ENCODE measurements around the gene ZNF22.

ZNF22 gene

GRCh38 chr10:44994752-44995530 is 5.8 kb upstream of the ZNF22 start:
- TF ChIP-seq CTCF (IDR thresholded peaks at IDR 0.05; ENCODE audit: insufficient read depth, low read depth, low read length, missing control alignments): no peak
- H3K4me3 ChIP-seq (ENCODE audit: low read length): no peak overlapping the region
- peak; percentile 46 for DNase-seq (ENCODE audit: low read depth)

GRCh38 chr10:44995581-44995913 is 5.2 kb upstream of the ZNF22 start:
- no peak for TF ChIP-seq CTCF (IDR thresholded peaks at IDR 0.05; ENCODE audit: insufficient read depth, low read depth, low read length, missing control alignments)
- no peak overlapping the region for H3K4me3 ChIP-seq (ENCODE audit: low read length)
- no peak for DNase-seq (ENCODE audit: low read depth)

GRCh38 chr10:44995914-44996669 is 4.6 kb upstream of the ZNF22 start:
- DNase-seq (ENCODE audit: low read depth): peak; percentile 25
- TF ChIP-seq CTCF (IDR thresholded peaks at IDR 0.05; ENCODE audit: insufficient read depth, low read depth, low read length, missing control alignments): no peak
- no peak overlapping the region for H3K4me3 ChIP-seq (ENCODE audit: low read length)

- H3K4me3 ChIP-seq (ENCODE audit: low read length): no peak overlapping the region
- no peak for TF ChIP-seq CTCF (IDR thresholded peaks at IDR 0.05; ENCODE audit: insufficient read depth, low read depth, low read length, missing control alignments)
- DNase-seq (ENCODE audit: low read depth): no peak
Observed at GRCh38 chr10:44997105-44997748, 3.5 kb upstream of the ZNF22 start.

- H3K4me3 ChIP-seq (ENCODE audit: low read length): no peak overlapping the region
- no peak for DNase-seq (ENCODE audit: low read depth)
- no peak for TF ChIP-seq CTCF (IDR thresholded peaks at IDR 0.05; ENCODE audit: insufficient read depth, low read depth, low read length, missing control alignments)
Observed at GRCh38 chr10:44998146-44998631, 2.5 kb upstream of the ZNF22 start.

- TF ChIP-seq CTCF (IDR thresholded peaks at IDR 0.05; ENCODE audit: insufficient read depth, low read depth, low read length, missing control alignments): no peak
- no peak for DNase-seq (ENCODE audit: low read depth)
- peak overlapping the region; percentile 17 for H3K4me3 ChIP-seq (ENCODE audit: low read length)
Observed at GRCh38 chr10:45000138-45000751, 478 bp upstream of the ZNF22 start.

Data from epithelial cell of esophagus (primary cell).